Right lobe of liver (tissue), 4 donors: ENCODE measurements around the gene CENPP.

Source experiments
- POLR2A ChIP-seq: fragments of 450-650 bp; IDR thresholded peaks from one replicate; pipeline ENCODE4 v1.6.1; 2017; ENCODE audit warnings: antibody characterized with exemption, mild to moderate bottlenecking
- TF ChIP-seq, protein P1 (sequence below), 4 donors: fragments of 200-600 bp in 3 of 4; fragments of 450-650 bp in 1 of 4; IDR thresholded peaks; one replicate each; pipeline versions ENCODE4 v1.5.1 to v1.8.0; 2016 to 2022; ENCODE audit warnings: antibody characterized with exemption in 4 of 4, mild to moderate bottlenecking in 2 of 4
- donor health status: DM: no; HTN: no; CAD: no.
- donor health status: DM: no; HTN: no; CAD: no.
- donor health status: DM: no; HTN: yes; CAD: no.

DNA sequence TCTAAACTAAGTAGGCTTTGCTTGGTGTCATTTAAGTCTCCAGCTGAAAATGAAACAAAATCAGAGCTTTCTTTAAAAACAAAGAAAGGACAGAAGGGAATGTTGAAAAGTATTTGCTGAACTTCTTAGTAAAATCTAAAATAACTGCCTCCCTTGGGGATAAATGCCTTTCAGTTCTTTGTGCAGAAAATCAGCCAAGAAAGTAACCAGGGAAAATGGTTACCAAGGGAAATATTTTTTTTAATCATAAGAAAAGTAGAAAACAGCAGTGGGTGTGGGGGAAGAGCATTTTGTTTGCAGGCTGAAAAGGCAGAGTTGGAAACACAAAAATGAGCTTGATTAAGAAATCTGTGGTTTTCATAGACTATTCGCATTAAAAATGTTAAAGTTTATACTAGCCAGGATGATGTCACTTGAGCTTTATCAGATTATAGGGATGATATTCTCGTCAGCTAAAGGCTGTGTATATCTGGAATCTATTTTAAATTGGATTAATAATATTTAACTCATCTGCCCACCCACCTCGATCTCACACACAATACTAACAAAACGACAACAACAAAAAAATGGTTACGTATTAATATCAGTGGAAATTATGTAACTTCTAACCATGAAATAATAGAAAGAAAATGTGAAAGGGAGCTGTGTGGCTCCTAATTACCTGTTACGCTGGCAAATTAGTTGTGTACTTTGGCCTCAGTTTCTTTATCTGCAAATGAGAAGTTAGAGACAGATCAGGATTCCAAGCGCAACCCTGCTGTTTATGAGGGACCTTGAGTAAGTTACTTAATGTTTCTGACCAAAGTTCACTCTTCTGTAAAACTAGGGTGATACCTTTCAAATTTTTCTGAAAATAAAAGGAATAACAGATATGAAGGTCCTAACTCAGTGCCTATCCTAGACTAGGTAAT lies 210.4 kb downstream of the CENPP start, which contains the start of gene ECM2:
- TF ChIP-seq, protein P1, sequence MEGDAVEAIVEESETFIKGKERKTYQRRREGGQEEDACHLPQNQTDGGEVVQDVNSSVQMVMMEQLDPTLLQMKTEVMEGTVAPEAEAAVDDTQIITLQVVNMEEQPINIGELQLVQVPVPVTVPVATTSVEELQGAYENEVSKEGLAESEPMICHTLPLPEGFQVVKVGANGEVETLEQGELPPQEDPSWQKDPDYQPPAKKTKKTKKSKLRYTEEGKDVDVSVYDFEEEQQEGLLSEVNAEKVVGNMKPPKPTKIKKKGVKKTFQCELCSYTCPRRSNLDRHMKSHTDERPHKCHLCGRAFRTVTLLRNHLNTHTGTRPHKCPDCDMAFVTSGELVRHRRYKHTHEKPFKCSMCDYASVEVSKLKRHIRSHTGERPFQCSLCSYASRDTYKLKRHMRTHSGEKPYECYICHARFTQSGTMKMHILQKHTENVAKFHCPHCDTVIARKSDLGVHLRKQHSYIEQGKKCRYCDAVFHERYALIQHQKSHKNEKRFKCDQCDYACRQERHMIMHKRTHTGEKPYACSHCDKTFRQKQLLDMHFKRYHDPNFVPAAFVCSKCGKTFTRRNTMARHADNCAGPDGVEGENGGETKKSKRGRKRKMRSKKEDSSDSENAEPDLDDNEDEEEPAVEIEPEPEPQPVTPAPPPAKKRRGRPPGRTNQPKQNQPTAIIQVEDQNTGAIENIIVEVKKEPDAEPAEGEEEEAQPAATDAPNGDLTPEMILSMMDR (IDR thresholded peaks at IDR 0.05) = no peak
- no peak for TF ChIP-seq POLR2A
